HG03025 (cell line): ENCODE results near the gene SEZ6.

Source experiments
- ATAC-seq: cut with Tn5 transposase; IDR thresholded peaks from one replicate; pipeline ENCODE4 v1.9.1; 2021; ENCODE audit warnings: mild to moderate bottlenecking, moderate library complexity; ENCODE audit not compliant: unreplicated experiment, low FRiP score

The SEZ6 gene

DNA sequence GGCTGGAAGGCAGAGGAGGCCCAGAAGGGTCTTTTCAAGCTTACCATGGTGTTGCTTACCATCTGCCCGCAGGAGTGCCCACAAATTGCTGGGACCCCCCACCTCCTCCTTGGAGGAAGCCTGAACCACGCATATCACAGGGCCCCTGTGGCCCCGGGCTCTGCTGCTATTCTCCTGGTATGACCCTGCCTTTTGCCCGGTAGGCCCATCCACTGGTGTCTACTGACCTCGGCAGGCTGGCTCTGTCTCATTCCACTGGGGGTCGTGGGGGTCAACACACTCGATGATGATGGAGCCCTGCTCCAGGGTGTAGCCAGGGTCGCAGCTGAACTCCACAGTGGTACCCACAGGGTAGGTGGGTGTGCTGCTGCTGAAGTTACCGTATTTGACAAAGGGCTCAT lies 46.4 kb downstream of the SEZ6 start:
- ATAC-seq, result no peak

DNA sequence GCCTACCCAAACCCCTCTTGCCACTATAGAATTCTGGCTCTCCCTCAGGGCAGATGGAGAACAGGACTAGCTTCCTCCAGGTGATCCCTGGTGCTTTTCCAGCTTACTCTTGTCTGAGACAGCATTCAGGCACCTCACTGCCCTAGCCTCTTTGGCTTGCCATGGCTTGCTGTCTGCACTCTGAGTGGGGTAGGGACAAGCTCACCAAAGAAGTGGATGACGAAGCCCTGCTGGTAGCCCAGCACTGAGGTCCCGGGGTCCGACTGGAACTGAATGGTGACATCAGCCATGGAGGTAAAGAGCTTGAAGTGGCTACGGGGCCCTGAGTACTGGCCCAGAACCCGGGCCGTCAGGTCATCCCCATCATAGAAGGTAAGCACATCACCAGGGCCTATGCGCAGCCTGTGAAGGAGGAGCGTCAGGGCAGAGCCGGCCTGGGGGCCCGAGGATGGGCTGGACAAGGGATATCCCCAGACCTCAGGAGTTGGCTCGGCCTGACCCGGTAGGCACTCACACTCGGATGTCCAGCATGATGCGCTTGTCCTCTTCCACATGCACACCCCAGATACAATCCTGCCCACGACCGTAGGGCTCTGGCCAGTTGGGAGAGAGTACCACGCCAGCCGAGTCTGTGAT lies 46.9 kb downstream of the SEZ6 start:
- ATAC-seq, result no peak

DNA sequence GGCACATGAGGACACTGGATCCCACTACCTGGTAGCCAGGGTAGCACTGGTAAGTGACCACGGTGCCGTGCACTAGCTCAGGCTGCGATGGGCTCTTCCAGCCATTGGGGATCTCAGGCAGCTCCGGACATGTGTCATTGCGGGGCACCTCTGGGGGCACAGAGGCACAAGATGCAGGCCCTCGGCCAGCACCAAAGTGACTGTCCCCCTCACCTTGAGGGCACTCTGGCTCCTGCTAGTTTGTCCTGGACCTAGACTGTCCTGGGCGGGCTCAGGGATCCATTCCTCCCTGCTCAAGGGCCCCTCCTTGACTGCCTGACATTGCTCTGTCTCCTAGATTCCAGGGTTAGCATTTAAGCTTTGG lies 47.9 kb downstream of the SEZ6 start:
- no peak for ATAC-seq

DNA sequence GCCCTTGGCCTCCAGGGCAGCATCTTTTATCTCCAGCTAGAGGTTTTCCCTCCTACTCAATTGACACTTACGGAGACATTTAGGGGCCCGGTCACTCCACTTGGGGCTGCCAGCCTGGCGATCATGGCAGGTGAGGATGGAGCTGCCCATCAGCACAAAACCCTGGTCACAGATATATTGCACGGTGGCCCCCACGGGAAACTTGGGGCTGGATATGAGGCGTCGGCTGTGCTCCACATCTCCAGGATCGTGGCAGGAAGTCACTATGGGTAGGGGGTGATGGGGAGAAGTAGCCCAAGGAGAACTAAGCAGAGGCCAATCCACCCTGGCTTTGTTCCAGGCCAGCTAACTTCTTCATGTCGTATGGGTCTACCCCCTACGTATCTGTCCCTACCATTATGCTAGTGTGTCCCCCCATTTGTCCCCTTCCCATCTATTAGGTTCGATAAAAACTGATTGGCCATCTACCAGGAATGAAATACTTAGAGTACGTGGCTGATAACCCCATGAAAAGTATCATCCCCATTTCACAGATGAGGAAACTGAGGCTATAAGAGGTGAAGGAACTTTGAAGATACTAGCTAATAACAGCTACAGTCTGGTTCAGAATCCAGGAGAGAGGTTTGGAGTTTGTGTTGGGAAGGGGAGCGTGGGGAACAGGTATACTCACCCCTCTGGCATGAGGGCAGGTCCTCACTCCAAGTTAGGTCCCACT lies 48.4 kb downstream of the SEZ6 start:
- no peak for ATAC-seq

DNA sequence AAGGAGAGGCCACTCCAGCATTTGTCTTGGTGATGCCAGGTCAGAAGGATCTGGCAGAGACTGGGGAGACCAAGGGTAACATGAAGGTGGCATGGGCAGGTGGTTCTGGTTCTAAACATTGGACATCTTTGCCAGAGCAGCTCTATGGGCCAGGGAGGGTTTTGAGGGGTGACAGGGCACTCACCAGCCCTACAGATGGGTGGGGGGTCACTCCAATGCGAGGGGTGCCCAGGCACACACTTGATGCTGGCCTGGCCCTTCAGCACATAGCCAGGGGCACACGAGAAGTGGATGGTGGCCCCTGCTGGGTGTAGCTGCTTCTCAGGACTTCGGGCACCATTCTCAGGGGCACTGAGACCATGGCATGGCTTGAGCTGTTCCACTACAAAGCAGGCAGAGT lies 49.0 kb downstream of the SEZ6 start:
- no peak for ATAC-seq

DNA sequence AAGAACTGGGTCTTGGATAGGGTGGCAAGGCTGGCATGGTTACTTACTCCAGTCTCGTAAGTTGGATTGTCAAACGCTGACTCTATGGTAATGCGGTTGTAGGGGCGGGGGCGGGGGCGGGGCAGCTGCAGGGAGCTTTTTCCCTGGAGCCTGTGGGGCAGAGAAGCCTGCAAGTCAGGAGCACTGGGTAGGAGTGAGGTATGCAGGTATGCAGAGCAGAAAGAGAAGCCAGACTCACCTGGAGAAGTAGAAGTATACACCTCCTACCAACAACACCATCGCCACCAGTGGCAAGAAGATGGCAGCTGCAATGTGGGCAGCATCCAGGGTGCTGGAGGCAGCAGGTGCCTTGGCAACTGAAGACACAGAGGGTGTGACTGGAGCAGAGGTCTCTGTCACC lies 49.7 kb downstream of the SEZ6 start:
- ATAC-seq, result no peak

DNA sequence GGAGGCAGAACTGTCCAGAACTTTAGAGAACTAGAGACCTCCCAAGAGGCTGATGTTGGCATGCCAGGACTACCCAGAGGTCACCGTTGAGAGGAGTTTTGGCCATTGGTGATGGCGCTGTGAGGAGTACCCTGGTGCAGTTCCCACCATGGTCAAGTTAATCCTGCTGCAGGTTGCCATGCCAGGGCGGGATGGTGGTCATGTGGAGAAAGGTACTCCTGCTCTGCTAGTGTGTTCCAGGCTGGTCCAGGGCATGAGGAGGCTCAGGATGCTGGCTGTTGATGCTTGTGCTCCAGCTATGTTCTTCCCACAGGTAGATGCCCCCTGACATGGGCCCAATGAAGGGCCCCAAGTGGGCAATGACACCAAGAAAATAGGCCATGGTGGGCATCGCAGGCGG lies 50.4 kb downstream of the SEZ6 start:
- ATAC-seq, result no peak

DNA sequence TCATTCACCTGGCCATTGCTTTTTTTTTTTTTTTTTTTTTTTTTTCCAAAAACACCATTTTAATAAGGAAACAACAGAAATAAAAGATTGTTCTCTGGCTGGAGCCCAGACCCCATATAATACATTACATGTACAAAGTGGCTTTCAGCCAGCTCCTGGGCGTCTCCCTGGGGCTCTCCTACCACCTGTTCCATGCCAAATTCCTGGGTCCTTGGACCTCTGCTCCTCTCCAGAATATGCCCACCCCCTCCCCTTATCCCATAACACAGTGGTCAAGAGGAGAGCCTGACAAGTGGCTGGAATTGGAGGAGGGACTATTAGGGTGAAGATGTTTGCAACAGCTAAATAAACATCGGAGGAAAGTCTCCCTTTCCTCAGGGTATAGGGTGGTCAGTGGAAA lies 50.9 kb downstream of the SEZ6 start:
- no peak for ATAC-seq

DNA sequence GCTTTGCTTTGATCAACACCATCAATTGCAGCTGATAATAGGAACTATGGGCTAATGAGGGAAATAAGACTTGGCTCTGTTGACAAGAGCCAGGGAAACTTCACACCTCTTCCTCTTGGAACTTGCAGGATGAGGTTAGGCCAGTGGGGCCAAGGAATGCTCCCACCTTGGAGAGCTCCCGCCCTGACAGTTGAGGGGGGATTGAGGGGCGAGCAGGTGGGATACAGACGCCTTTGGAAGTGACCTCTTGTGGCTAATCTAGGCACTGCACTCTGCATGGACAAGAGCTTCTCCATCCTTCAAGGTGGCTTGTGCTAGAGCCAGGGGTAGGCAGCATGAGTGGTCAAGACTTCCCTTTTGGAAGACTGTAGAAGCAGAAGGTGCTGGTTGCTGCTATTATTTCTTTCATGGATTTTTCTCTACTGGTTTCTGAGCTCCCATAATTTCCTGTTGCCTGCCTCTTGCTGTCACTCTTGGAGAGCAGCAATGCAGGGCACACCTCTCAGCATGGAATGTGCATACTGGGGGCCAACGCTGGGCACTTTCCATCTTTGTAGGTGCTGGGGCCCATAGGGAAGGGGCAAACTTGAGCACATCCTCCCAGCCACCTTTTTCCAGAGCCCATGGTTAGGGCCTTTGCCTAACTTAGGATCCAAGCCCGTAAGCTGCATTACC lies 52.3 kb downstream of the SEZ6 start:
- no peak for ATAC-seq

DNA sequence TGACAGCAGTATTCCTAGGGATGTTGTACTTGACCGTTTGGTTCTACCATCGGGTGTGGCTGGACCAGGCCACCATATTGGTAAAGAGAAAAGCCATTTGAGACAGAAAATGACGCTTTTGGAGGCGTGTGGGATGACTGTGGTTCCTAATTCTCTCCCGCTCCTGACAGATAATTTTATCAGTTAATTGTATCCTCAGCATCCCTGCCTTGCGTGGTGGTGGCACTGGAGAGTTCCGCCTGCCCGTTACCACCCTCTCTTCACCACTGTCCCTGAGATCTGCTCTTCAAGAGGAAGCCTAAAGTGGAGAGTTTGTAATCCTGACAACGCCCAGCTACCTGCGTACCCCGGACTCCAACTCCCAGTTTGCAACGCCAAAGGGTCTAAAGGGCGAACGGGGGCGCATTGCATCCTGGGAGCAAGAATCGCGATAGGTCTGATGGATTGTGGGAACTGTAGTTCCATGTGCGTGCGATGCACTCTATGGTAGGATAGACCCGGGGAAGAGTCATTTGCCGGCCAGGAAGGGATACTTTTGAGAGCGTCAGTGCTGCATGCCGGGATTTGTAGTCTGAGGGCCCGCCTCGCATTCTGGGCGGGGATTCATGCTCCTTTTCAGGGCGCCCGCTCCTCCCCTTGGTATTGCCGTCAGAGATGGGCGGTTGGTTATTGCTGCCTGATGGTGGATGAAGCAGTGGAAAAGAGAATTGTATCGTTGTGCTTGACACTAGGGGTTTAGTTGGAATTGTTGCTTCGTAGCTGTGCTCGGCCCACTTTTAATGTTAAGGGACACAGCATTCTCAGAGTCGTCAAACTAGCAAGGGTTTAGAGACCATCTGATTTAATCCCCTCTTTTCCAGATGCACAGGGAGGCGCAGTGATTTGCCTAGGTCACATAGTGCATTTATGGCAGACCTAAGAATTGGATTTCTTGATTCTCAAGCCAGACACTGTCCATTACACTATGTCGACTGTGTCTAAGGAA lies 53.5 kb downstream of the SEZ6 start:
- ATAC-seq, result peak; percentile 57

DNA sequence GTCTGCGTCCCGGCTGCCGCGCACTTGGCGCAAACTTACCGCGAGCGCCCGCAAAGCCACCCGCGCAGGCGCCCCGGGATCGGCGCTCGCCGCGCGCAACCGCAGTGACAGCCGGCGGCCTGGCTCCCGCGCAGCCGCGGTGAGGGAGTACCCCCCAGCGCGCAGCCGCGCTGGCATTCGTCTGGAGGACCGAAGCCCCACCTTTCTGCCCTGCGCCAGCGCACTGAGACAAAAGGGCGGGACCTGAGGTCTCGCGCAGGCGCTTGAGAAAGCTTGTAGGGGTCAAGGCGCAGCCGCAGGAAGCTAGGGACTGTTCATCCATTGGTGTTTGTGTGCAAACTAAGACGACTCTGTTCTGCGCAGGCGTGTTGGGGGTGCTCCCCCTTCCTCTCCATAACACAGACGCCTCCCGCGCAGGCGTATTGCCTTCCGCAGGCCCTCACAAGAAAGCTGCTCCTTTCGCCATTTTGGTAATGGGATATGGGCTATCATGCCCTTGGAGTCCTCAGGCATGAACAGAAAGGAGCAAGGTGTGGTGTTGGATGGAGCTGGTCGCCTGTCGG lies 54.3 kb downstream of the SEZ6 start, which contains the start of gene PHF12:
PHF12 (minus strand) TSS at position 91 of the 563 bp plus-strand sequence. CDS start 558 bp downstream, outside the sequence.
- peak; percentile 50 for ATAC-seq

DNA sequence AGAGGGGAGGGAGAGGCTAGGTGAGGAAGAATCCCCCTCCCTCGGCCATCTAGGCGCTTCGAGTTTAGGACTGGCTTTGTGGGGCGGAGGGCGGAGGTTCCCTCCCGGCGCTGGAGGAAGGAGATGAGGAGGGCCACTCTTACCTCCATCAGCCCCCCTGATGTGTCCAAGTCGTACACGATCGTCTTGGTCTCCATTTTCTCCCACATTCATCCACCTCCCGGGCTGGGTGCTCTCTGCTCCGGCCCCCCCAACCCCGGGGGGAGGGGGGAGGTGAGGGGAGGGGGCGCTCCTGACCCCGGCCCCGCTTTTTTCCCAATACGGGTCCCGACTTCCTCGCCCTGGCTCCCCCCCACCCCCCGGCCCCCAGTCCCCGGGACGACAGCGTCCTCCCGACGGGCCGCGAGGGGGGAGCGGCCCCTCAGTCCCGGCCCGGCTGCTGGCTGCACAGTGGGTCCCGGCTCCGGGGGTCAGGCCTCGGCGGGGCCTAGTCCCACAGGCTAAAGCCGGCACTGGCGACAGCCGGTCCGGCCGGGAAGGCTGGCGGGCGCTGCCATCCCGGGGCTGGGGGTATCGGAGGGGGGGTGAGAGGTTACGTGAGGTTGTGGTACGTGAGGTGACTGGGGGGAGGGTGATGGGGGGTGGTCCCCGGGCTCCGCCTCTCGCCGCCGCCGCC lies 54.9 kb downstream of the SEZ6 start:
- ATAC-seq, result peak; percentile 0

DNA sequence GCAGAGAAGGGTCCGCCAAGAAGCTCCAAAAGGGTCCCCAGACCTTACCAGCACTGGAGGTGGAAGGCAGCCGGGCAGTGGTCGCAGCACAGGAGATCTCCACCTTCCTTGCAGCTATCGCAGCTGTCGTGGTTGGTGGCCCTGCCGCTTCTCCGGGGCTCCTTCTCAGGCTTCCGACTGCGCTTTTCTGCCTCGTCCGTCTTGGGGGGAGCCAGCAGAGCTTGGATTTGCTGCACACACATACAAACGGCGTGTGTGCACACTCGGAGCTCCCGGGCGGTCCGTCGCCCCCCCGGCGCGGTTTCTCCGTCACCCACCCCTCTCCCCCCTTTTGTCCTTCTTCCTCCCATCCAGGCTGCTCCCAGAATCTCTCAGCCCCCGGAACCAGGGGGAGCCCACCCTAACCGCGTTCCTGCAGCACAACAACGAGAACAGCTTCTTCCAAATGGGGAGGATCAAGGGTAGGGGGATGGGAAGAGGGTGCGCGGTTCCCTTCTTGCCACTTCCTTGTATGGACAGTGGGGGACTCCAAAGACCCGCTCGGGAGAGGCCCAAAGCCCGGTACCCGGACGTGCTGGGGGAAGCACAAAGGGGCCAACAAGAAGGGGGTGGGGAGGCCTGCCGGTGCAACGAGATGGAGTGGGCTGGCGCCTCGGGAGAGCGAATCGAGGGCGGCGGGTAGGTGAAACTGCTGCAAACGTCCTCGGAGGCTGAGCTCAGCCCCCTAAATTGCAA lies 55.6 kb downstream of the SEZ6 start:
- ATAC-seq, result no peak

DNA sequence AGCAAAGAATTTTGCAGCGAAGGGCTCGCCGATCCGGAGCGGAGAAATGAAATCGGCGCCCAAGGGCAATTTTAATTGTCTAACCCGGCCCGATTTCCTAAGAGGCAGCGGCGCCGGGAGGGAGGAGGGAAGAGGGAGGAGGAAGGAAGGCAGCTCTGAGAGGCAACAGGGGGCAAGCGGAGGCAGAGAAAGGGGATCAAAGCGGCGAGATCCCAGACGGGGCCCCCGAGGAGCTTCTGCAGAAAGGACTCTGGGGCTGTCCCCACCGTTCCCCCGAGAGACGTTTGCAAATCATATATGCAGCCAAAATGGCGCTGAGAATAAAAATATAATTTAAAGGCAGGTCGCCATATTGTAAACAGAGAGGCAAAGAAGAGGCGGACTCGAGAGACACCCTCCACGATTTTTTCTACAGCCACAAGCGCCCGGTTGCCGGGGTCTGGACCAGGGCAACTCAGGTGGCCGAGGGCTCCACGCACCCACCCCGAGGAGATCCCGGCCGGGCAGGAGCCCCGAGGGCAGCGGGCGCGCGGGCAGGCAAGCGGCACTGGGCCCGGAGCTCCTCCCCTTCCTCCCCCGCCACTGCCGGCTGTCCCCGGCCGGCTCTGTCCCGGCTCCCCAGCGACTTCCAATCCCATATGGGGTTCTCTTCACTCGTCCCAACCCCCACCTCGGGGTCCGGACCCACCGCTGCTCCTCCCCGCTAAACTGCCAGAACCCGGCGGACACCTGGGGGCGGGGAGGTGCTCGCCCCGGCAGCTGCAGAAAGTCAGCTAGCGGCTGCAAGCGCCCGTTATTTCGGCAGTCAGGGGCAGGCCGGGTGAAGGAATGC lies 56.4 kb downstream of the SEZ6 start:
- ATAC-seq, result no peak

DNA sequence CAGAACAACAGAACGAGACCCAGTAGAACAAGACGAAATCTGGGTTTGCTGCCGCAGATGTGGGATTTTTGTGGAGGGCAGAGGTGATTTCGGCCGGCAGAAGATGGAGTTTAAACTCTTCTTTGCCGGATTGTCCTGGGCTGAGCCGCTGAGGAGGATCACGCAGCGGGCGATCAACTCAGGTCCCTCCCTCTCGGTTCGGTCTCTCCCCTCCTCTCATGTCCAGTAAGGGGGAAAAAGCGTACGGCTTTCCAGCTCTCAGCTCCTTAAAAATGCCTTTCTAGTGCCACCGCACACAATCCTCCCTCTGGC lies 57.0 kb downstream of the SEZ6 start:
- ATAC-seq, result no peak

DNA sequence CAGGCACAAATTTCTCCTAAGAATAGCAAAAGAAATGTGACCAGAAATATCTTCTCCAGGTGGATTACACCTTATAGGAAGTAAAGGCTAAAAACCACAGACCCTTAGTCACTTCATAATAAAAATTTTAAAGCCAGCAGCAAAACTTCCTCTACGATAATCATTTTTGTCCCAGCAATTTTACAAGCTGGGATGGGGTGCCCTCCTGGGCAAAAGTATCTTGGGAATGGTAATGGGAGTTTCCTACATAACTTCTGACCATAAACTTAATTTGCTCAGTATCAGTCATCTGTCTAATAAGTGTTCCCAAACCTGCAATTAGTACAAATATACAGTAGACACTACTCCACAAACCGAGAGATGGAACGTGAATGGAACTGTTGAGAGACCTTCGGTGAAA lies 57.5 kb downstream of the SEZ6 start:
- no peak for ATAC-seq

DNA sequence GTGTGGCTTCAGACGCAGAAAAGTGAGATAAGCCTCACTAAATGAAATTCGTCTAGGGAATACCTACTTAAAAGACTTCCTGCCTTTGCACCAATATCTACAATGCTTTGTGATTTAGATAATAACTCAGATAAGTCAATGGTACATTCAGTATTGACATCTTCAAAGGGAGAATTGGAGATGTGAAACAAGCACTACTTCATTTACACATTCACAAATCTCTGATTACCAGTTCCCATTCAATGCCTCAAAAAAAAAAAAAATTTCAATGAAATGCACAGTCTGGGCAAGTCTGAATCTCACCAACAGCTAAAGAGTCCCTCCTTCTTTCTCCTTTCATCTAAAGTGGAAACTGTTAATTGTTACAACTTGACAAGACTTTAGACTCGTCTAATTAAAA lies 58.2 kb downstream of the SEZ6 start:
- no peak for ATAC-seq

DNA sequence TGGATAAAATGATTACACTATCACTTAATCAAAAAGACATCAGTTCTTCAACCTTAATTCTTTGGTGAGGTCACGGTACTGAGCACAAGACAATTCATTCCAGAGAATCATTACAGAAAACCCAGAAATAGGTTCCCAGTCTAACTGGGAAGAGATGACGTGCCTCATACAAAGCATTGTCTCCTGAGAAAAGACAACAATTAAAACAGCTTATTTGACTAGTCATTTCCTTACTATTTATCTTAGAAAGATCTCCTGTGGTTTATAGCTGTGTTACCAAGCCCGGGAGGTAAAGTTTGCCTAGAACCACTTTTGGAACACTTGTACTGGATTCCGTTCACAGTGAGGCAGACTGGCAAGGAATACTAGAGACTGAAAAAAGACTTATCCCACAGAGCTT lies 59.6 kb downstream of the SEZ6 start:
- ATAC-seq, result no peak
